ENCODE data around the gene ZNF148.

ZNF148 gene

DNA sequence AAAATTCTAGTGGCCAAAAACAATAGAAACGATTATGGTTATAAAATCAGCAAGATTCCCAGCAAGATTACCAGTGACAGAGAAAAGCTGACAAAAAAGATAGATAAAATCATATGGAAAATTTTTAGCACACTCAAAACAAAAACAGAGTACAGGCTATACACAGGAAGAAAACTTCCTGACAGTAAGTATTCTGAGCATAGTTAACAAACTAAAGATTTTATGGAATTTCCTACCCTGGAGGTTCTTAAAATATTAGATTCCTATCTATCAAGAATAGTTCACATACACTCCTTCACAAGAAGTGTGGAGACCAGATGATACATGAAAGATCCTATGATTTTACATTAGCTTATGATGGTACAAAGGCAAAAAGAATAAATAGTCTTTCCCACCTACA is 50.8 kb downstream of the ZNF148 start:
- DNase-seq, result no peak

DNA sequence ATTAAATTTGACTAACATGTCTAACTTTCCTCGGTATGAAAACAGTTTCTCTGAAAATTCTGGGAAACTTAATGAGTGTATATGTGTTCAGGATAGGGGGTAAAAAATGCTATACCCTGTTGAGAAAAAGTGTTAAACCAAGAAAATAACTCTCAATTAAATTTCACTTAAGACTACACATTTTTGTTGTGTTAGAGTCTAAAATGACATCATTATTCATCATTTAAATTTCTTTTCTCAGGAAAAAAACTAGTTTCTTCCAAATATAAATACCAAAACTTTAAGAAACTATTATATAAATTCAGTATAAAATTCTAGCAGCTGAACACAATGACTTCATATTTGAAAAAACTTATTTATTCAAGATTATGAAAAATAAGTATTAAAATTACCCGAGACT is 52.2 kb downstream of the ZNF148 start:
- DNase-seq, result no peak

DNA sequence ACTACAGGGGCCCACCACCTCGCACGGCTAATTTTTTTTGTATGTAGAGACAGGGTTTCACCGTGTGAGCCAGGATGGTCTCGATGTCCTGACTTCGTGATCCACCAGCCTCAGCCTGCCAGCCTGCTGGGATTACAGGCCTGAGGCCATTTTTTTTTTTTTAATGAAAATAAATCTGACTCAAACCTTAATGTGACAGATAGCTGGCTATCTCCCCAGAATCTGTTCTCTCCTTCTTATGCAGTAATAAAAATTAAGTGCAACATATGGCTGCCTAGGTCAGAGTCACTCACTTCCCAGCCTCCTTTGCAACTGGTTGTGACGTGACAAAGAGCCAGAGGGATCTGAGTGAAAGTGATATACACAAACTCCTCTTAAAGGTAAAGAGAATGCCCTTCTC is 53.0 kb downstream of the ZNF148 start:
- no peak for DNase-seq

DNA sequence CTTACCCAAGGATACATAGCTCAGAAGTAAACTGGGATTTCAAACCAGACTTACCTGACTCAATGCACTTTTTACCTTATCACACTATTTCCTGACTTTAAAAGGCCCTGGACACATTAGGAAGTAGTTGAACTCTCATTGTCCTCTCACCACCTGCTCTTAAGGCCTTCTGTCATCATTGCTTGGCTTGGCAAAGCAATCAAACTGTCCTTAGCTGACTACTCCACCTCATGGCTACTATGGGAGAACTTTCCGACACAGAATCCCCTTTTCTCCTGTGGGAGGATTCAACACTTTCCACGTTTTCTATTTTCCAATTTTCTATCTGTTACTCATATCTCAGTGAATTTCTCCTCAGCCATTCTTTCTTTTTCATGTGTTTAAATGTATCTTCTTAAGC is 55.4 kb downstream of the ZNF148 start:
- DNase-seq, result no peak

DNA sequence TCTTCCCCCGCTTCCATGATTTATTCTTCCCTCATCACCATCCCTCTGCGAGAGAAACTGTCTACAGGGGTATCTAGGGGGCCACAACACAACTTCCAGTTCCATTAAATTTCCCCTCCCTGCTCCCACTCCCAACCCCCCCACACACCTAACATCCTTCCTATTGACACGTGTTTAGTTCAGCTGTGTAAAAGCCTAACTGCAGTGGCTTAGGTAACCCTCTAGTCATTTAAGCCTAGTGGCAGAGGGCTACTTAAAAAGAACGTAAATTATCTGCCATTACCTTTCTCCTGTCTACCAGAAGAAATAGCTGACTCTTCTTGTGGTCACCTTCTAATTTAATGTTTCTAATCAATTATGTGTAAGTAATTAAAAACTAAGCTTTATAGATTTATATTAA is 56.3 kb downstream of the ZNF148 start:
- DNase-seq, result no peak

- DNase-seq, result no peak
Observed at GRCh38 chr3:125318167-125318865, 56.8 kb downstream of the ZNF148 start.

GRCh38 chr3:125317761-125318160 is 57.4 kb downstream of the ZNF148 start:
- no peak for DNase-seq

DNA sequence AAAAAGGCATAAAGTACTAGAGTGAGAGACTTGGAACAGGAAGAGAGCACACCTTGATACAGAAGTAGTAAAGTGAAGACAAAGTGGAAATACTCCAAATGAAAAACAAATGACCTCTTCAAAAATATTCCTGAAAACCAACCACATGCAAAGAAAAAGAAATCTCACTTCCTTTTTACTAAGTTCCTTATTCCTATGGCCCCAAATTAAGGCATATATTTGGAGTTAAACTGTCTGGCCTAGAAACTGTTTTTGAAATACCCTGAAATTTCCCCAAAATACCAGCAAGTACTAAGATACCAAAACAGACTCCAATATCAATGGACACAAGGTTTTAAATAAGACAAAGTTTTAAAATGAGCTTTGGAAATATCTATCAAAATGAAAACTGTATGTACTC is 58.2 kb downstream of the ZNF148 start:
- DNase-seq, result no peak

GRCh38 chr3:125316246-125316645 is 58.9 kb downstream of the ZNF148 start:
- DNase-seq, result no peak

GRCh38 chr3:125313060-125313635 is 62.0 kb downstream of the ZNF148 start:
- no peak for DNase-seq

GRCh38 chr3:125310623-125311081 is 64.5 kb downstream of the ZNF148 start:
- peak; percentile 70 for DNase-seq

GRCh38 chr3:125309476-125309875 is 65.6 kb downstream of the ZNF148 start:
- DNase-seq, result no peak

DNA sequence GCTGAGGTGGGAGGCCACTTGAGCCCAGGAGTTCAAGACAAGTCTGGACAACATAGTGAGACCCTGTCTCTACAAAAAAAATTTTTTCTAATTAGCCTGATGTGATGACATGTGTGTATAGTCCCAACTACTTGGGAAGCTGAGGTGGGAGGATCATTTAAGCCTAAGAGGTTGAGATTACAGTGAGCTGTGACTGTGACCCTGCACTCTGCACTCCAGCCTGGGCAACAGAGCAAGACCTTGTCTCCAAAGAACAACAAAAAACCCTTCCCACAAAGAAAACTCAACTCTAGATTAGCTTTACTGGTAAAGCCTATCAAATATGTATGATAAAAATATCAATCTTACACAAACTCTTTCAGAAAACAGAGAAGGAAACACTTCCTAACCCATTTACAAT is 68.5 kb downstream of the ZNF148 start:
- DNase-seq, result no peak

DNA sequence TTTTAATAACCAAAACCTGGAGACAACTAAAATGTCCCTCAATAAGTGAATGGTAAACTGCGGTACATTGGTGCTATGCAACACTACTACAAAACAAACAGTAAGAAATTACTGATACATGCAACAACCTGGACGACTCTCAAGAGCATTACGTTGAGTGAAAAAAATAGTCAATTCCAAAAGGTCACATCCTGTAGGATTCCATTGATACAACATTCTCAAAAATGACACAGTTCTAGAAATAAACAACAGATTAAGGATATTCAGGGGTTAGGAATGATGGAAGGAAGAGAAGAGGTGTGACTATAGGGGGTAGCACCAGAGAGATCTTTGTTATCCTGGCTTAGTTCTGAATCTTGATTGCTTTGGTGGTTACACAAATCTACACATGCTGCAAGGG is 72.2 kb downstream of the ZNF148 start:
- no peak for DNase-seq

DNA sequence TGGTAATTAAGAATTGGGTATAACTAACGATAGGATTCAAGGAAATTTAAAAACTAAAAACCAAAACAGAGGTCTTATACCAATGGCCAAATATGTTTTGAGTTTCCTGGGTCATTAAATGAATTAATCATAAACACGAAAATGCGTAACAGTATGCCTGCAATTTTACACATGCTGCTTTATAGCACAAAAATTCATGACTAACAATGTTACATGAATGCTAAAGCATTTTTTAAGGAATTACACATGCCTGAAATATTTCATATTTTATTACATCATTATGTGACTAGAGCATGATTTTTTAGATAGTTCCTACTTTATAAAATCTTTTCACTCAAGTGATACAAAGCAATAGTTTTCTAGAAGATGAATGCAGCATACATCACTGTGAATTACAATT is 74.7 kb downstream of the ZNF148 start:
- no peak for DNase-seq

GRCh38 chr3:125294411-125294810 is 80.7 kb downstream of the ZNF148 start:
- no peak for DNase-seq

DNA sequence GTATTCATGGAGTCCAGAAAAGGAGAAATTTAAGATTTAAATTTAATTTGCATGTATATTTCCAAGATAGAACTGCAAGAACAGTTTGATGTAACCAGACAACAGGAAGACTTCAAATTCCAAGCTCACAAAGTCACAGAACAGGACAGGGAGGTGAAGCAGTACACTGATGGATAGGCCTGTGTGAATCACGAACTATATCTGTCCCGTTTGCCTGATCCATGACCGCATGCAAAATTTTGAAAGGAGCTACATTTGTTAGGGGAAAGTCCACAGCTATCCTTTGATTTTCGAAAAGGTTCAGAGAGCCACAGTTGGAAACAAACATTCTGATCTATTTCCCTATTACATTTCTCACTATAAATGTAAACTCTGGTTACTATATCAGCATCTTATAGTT is 83.1 kb downstream of the ZNF148 start:
- DNase-seq, result no peak

- DNase-seq, result no peak
Observed at GRCh38 chr3:125289429-125289981, 85.6 kb downstream of the ZNF148 start.

DNA sequence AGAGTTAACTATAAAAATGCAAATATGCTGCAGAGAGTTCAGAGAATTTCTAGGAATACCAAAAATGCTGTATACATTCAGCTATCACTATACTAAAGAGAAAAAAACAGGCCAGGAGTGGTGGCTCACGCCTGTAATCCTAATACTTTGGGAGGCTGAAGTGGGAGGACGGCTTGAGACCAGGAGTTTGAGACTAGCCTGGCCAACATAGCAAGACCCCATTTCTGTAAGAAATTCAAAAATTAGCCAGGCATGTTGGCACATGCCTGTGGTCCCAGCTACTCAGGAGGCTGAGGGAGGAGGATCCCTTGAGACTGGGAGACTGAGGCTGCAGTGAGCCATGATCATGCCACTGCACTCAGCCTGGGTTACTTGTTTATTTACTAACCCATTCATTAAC is 87.9 kb downstream of the ZNF148 start:
- no peak for DNase-seq

DNA sequence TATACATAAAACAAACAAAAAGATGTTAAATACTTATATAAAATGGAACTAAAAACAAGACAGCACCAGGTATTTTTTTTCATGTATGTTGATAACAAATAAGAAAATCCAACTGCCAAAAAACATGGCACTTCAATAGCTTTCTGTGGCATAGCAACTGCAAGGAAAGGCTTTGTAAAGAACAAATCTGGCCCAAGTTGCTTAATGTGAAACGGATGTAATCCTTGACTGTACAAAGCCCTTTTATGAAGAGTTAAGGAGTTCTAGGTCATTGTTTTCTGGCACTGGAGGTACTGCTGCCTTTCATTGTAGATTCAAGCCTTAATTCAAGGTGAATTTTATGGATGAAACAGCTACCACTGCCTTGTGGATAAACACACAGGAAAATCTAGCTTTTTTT is 93.7 kb downstream of the ZNF148 start:
- no peak for DNase-seq

GRCh38 chr3:125280668-125281361 is 94.3 kb downstream of the ZNF148 start:
- DNase-seq, result no peak

- no peak for DNase-seq
Observed at GRCh38 chr3:125278155-125278554, 97.0 kb downstream of the ZNF148 start.

- DNase-seq, result no peak
Observed at GRCh38 chr3:125271127-125271526, 104.0 kb downstream of the ZNF148 start.

DNA sequence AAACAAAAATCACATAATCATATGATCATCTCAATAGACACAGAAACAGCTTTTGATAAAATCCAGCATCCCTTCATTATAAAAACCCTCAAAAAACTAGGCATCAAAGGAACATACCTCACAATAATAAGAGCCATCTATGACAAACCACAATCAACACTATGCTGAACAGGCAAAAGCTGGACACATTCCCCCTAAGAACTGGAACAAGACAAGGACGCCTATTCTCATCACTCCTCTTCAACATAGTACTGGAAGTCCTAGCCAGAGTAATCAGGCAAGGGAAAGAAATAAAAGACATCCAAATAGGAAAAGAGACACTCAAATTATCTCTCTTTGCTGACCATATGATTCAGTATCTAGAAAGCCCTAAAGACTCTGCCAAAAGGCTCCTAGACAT is 107.7 kb downstream of the ZNF148 start:
- DNase-seq, result no peak

All from stimulated activated CD8-positive, alpha-beta memory T cell treated with anti-CD3 and anti-CD28 coated beads, Interleukin-4, amount 100 ng/mL, for 48 hours (primary cell).